RWPE2 (cell line): ENCODE data around the gene ZNF292.

Source experiments
- ATAC-seq: fragments of 200-7000 bp; cut with Tn5 transposase; 3 replicates; pipeline ENCODE4 v1.9.1; 2021; ENCODE audit warnings: low read depth
- DNase-seq: peaks from one replicate; pipeline ENCODE4 v3.0.0-alpha.2; 2020; ENCODE audit warnings: low spot score
- H3K27ac ChIP-seq: fragments of 450-650 bp; 2 replicates; pipeline ENCODE4 v1.5.1; 2017; ENCODE audit warnings: mild to moderate bottlenecking; ENCODE audit not compliant: poor library complexity, severe bottlenecking
- H3K27me3 ChIP-seq: fragments of 250-450 bp; sonication (Bioruptor Pico); 2 replicates; pipeline ENCODE4 v1.5.1; 2021; ENCODE audit warnings: mild to moderate bottlenecking, moderate library complexity; ENCODE audit not compliant: insufficient read depth, poor library complexity, severe bottlenecking
- H3K36me3 ChIP-seq: fragments of 250-450 bp; sonication (Bioruptor Pico); 2 replicates; pipeline ENCODE4 v1.5.1; 2020; ENCODE audit warnings: low read depth, mild to moderate bottlenecking, moderate library complexity
- H3K4me1 ChIP-seq: fragments of 250-450 bp; sonication (Bioruptor Pico); 2 replicates; pipeline ENCODE4 v1.5.1; 2021; ENCODE audit warnings: mild to moderate bottlenecking, moderate library complexity; ENCODE audit not compliant: insufficient read depth, poor library complexity, severe bottlenecking
- H3K4me3 ChIP-seq: fragments of 250-450 bp; sonication (Bioruptor Pico); 2 replicates; pipeline ENCODE4 v1.5.1; 2021; ENCODE audit warnings: mild to moderate bottlenecking, moderate library complexity; ENCODE audit not compliant: severe bottlenecking
- H3K9me3 ChIP-seq: fragments of 250-450 bp; sonication (Bioruptor Pico); 2 replicates; pipeline ENCODE4 v1.5.1; 2021; ENCODE audit warnings: mild to moderate bottlenecking, moderate library complexity; ENCODE audit not compliant: severe bottlenecking
- TF ChIP-seq, protein P1 (sequence below): fragments of 450-650 bp; IDR thresholded peaks from one replicate; pipeline ENCODE4 v1.5.1; 2017; ENCODE audit warnings: mild to moderate bottlenecking, moderate library complexity; ENCODE audit not compliant: poor library complexity, severe bottlenecking

ZNF292 gene

DNA sequence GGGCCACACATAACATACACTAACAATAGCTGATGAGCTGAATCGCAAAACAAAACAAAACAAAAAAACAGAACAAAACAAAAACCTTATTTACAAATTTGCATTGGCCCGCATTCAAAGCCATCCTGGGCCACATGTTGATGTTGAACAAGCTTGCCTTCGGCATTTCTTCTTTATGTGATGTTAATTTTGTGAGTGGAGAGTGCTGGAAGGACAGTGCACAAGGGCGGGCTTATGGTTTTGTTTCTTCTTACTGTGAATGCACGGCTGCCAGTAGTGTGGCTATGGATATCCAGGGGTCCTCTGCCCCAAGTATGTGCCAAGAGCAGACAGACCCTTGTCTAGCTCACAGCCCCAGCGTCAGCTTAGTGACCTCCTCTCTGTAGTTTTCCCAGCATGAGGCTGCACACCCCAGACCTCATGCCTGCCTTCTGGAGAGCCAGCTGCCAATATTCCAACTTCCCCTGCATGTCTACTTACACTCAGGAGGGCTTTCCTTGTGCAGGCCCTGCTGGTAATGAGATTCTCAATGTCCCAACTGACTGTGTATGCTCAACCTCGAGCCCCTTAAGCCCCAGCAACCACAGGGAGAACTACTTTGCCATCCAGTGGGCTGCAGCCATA lies 24.9 kb downstream of the ZNF292 start:
- no peak for ATAC-seq
- H3K36me3 ChIP-seq: peaks cover 34% of the 10 kb centered on the region
- no peak overlapping the region for H3K27ac ChIP-seq
- H3K27me3 ChIP-seq: no peaks in the 10 kb centered on the region
- H3K4me3 ChIP-seq: no peak overlapping the region
- peaks cover 3% of the 10 kb centered on the region for H3K9me3 ChIP-seq
- TF ChIP-seq, protein P1, sequence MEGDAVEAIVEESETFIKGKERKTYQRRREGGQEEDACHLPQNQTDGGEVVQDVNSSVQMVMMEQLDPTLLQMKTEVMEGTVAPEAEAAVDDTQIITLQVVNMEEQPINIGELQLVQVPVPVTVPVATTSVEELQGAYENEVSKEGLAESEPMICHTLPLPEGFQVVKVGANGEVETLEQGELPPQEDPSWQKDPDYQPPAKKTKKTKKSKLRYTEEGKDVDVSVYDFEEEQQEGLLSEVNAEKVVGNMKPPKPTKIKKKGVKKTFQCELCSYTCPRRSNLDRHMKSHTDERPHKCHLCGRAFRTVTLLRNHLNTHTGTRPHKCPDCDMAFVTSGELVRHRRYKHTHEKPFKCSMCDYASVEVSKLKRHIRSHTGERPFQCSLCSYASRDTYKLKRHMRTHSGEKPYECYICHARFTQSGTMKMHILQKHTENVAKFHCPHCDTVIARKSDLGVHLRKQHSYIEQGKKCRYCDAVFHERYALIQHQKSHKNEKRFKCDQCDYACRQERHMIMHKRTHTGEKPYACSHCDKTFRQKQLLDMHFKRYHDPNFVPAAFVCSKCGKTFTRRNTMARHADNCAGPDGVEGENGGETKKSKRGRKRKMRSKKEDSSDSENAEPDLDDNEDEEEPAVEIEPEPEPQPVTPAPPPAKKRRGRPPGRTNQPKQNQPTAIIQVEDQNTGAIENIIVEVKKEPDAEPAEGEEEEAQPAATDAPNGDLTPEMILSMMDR: no peak
- no peak for DNase-seq
- H3K4me1 ChIP-seq: peaks cover 7% of the 10 kb centered on the region

DNA sequence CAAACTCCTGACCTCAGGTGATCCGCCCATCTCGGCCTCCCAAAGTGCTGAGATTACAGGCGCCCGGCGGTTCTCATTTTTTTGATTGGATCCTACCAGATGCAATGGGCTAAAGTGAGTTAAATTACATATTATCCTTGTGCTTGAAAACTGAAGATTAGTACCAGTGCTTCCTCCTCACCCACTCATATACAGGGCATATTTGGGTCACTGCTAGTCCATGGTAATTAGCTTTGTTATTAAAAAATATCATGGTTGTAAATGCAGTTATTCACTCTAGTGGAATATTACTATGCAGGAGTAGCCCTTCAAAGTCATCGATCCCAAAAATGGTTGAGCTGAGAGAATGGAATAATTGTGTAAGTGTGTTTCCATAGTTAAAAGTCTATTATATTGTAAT lies 26.5 kb downstream of the ZNF292 start:
- H3K27ac ChIP-seq: no peak overlapping the region

DNA sequence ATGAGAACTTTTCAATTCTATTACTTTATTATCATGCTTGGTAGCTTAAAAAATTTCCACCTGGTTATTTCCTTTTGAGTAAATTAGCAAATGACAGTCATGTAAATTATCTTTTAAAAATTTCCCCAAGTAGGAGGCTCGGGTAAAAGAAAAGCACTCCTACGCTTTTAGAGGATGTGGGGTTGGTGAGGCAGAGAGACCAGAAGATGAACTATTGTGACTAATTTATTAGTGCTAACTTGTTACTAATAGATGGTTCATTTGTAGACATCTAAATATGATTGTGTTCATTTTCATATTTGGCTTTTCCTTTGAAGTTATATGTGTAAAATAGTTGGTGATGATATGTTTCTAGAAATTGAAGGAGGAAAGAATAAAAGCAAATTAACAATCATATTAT lies 27.0 kb downstream of the ZNF292 start:
- TF ChIP-seq, protein P1: no peak
- H3K4me3 ChIP-seq: no peak overlapping the region
- peaks cover 3% of the 10 kb centered on the region for H3K9me3 ChIP-seq
- no peak overlapping the region for H3K27ac ChIP-seq
- H3K27me3 ChIP-seq: no peaks in the 10 kb centered on the region
- no peak for ATAC-seq
- peaks cover 21% of the 10 kb centered on the region for H3K36me3 ChIP-seq
- DNase-seq: no peak
- H3K4me1 ChIP-seq: peaks cover 7% of the 10 kb centered on the region

More for the DNA sequence above, 26.5 kb downstream of the ZNF292 start:
- TF ChIP-seq, protein P1: no peak
- Histone ChIP-seq H3K4me1 (peaks cover 7% of the 10 kb centered on the region), H3K36me3 (peaks cover 21% of the 10 kb centered on the region), H3K27me3 (no peaks in the 10 kb centered on the region), H3K4me3 (no peak overlapping the region), H3K9me3 (peaks cover 3% of the 10 kb centered on the region)
- ATAC-seq (no peak), DNase-seq (no peak)

DNA sequence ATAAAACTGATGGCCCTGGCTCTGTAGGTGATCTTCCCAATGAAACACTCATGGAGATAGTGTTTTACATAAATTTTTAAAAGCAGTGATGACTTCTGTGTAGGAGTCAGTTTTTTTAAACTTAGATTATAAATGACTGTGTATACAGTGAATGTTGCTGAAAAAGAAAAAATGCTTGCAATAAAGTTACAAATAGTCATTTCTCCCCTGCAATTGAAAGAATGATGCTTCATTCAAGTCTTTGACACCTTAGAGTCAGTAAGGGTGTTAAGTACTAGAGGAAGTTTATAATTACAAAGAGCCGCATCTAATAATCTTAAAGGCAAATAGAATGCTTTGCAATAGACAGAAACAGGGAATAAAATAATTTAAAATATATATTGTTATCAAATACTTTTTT lies 27.6 kb downstream of the ZNF292 start:
- TF ChIP-seq, protein P1: no peak
- no peak overlapping the region for H3K4me3 ChIP-seq
- no peaks in the 10 kb centered on the region for H3K9me3 ChIP-seq
- no peaks in the 10 kb centered on the region for H3K27me3 ChIP-seq
- H3K4me1 ChIP-seq: peaks cover 7% of the 10 kb centered on the region
- H3K27ac ChIP-seq: no peak overlapping the region
- peaks cover 17% of the 10 kb centered on the region for H3K36me3 ChIP-seq
- ATAC-seq (no peak), DNase-seq (no peak)

DNA sequence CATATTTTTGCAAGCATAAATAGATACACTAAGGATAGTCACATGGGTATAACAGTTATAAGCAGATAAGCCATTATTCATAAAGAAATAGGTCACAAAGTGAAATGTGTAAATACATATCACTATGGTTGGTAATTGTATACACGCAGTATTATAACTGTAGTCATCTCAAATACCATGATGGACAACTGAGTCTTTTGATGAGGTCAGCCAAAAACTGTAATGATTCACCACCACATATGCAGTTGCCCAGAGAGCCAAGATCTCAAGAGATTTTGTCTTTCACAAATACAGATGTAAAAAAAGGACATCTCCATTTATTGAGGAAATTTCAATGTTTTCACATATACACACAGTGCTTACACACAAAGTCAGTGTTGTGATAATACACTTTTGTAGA lies 28.3 kb downstream of the ZNF292 start:
- no peak for DNase-seq
- ATAC-seq: peak; percentile 48; the same call in 2 of the 3 replicates
- Histone ChIP-seq H3K4me1 (peaks cover 7% of the 10 kb centered on the region), H3K9me3 (no peaks in the 10 kb centered on the region), H3K27ac (no peak overlapping the region), H3K4me3 (no peak overlapping the region), H3K36me3 (peaks cover 17% of the 10 kb centered on the region), H3K27me3 (no peaks in the 10 kb centered on the region)
- TF ChIP-seq, protein P1: no peak
